Fibroblast of the aortic adventitia (primary cell): ENCODE data around the gene RNF44. TPM values are rescaled to one million over a fixed set of nuclear protein-coding genes. Genes with fewer than 3 reads are reported as not detected.

Source experiments
- DNase-seq: peaks from one replicate; pipeline ENCODE4 v3.0.0-alpha.2; 2010; ENCODE audit warnings: low read depth
- H3K4me3 ChIP-seq: 2 replicates; pipeline ENCODE4 v1.5.1; 2011; ENCODE audit warnings: low read depth, mild to moderate bottlenecking, control low read depth, low read length, moderate library complexity
- total RNA-seq: library from RNA; depleted of rRNA; stranded (reverse); fragments of >200 nt; gene quantifications from 2 replicates; pipeline ENCODE4 v1.2.3, GENCODE V29; 2012; ENCODE audit warnings: low replicate concordance
- TF ChIP-seq, protein P1 (sequence below): IDR thresholded peaks from 2 replicates; pipeline ENCODE4 v1.5.1; 2011; ENCODE audit warnings: mild to moderate bottlenecking, low read length, control low read depth, inconsistent platforms; ENCODE audit not compliant: insufficient read depth

RNF44 gene
- total RNA-seq, 1 donor: 4.8 TPM

DNA sequence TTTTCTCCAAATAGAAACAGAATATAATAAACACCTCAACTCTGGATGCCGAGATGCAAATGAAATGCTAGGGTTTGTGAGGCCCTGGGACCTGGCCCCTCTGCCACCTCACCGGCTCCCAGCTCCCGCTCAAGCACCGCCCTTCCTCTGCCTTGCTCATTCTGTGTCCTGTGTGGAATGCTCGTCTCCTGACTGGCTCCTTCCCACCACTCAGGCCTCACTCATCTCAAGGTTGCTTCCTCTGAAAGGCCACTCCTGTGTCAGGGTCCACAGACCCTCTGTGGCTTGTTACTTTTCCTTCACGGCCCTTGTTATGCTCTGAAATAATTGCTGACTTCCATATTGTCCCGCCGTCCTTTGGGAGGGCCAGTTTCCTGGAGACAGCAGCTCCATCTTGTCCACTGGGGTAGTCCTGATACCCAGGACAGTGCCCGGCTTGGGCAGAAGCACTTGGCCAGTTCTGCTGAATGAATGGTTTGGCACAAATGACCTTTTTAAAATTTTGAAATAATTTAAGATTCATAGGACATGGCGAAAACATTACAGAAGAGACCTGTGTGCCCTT is 15.4 kb downstream of the RNF44 start:
- TF ChIP-seq, protein P1, sequence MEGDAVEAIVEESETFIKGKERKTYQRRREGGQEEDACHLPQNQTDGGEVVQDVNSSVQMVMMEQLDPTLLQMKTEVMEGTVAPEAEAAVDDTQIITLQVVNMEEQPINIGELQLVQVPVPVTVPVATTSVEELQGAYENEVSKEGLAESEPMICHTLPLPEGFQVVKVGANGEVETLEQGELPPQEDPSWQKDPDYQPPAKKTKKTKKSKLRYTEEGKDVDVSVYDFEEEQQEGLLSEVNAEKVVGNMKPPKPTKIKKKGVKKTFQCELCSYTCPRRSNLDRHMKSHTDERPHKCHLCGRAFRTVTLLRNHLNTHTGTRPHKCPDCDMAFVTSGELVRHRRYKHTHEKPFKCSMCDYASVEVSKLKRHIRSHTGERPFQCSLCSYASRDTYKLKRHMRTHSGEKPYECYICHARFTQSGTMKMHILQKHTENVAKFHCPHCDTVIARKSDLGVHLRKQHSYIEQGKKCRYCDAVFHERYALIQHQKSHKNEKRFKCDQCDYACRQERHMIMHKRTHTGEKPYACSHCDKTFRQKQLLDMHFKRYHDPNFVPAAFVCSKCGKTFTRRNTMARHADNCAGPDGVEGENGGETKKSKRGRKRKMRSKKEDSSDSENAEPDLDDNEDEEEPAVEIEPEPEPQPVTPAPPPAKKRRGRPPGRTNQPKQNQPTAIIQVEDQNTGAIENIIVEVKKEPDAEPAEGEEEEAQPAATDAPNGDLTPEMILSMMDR: no peak
- no peak for DNase-seq
- H3K4me3 ChIP-seq: no peak overlapping the region

DNA sequence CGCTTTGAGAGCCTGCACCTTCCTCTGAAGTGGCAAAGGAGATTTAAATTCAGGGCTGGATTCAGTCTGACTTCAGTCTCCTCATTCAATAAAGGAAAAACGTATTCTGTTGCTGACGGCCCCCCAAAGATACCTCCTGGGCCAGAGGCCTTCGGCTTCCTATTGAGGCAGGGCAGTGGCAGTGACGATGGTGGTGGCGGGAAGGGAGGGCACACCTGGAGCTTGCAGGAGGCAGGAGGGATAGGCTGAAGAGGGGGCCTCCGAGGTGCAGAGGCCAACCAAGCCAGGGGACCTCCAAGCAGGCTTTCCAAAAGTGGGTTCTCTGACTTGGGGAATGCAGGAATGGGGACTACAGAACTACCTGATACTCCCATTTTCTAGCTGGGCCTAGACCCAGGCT is 15.9 kb downstream of the RNF44 start:
- DNase-seq: no peak
- TF ChIP-seq, protein P1: no peak
- H3K4me3 ChIP-seq: no peak overlapping the region

DNA sequence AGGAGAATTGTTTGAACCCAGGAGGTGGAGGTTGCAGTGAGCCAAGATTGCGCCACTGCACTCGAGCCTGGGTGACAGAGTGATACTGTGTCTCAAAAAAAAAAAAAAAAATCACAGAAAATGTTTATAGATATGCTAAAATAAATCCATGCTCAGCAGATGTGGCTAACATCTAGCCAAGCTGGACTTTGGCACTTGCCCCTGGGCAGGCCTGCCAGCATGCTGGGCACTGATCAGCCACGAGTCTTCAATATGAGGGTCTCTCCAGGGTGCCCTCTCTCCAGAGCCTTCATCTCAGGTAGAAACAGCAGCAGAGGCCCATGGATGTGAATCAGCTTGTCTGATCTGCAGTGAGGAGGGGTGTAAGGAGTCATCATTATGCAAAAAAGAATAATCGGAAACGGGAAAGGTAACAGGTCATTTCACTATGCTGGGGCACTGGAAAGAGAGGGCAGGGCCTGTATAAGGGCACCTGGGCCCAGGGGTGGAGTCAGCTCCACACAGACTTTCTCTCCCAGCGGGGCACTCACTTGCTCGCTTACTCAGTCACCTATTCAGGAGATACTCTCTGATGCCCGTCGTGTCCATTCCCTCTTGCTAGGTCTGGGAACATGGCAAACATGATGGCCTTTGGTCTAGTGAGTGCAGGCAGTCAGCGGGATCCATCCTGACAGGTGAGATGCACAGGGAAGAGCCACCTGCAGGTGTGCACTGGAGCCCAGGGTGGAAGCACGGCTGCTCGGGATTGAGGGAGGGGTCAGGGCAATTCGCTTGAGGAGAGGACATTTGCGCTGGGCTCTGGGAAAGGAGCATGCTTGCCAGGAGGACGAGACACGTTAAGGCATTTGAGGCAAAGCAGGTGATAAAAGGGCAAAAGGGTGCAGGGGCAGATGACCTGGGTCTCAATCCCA is 17.1 kb downstream of the RNF44 start:
- no peak overlapping the region for H3K4me3 ChIP-seq
- DNase-seq: no peak
- TF ChIP-seq, protein P1: no peak

DNA sequence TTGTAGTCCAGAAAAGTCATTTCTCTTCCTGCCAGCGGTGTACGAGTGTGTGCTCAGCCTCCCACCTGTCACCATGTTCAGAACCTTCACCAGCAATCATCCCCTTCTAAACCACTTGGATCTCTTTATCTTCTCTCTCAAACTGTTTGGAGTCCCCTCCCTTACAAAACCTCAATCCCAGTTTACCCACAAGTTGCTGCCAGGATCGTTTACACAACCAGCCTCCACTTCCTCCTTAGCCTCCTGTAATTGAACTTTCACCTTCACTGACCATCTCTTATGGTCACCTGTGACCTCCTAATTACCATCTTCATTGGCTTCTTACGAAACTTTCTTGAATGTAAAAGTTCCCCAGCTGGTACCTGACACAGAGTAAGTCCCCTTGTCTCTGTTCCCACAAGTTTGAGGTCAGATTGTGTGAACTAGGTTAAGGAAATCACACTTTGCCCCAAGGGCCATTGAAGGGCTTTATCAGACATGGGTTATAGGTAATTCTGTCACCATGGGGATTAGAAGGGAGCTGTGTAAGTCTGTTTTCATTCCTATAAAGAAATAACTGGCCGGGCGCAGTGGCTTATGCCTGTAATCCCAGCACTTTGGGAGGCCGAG is 20.0 kb downstream of the RNF44 start:
- TF ChIP-seq, protein P1: no peak
- DNase-seq: no peak
- no peak overlapping the region for H3K4me3 ChIP-seq

DNA sequence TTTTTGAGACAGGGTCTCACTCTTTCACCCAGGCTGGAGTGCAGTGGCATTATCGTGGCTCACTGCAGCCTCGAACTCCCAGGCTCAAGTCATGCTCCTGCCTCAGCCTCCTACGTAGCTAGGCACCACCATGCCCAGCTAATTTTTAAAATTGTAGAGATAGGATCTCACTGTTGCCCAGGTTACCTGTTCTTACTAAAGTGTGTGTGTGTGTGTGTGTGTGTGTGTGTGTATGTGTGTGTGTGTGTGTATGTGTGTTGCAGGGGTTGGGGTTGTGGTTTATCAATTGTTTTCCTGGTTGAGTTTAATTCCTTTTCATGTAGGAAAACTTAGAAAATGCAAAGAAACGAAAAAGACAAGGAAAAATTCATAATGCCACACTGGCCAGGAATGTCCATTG is 21.8 kb downstream of the RNF44 start:
- DNase-seq: no peak
- TF ChIP-seq, protein P1: no peak
- no peak overlapping the region for H3K4me3 ChIP-seq

DNA sequence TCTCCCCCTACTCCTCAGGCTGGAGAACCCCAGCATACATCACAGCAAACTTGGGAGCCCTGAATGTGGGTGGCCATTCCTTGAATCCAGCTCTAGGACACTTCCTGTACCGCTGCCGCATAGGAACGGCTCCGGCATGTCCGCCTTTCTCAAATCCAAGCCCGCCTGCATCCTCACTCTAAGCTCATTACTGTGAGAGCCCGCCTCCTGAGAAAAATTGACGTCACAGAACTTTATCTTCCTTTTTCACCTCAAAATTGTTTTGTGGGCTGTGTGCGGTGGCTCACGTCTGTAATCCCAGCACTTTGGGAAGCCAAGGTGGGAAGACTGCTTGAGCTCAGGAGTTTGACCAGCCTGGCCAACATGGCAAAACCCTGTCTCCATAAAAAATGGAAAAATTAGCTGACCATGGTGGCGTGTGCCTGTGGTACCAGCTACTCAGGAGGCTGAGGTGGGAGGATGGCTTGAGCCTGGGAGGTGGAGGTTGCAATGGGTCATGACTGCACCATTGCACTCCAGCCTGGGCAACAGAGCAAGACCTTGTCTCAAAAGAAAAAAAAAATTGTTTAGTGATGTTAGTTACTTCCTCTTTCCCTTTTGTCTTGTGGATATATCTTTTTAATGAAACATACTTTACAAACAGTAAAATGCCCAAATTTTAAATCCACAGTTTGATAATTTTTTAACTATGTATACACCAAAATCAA is 22.8 kb downstream of the RNF44 start:
- TF ChIP-seq, protein P1: no peak
- DNase-seq: no peak
- no peak overlapping the region for H3K4me3 ChIP-seq
